HG03025 (cell line): ENCODE data around the gene SESTD1.
"Not testable (repeated sequence)": the region's sequence is repeated elsewhere in the genome, so short reads cannot be mapped to it uniquely, and the experiment has no call there.

Experiments used
- ATAC-seq: cut with Tn5 transposase; IDR thresholded peaks from one replicate; pipeline ENCODE4 v1.9.1; 2021; ENCODE audit warnings: mild to moderate bottlenecking, moderate library complexity; ENCODE audit not compliant: unreplicated experiment, low FRiP score

The SESTD1 gene

GRCh38 chr2:179129574-179130238 lies 134.9 kb downstream of the SESTD1 start:
- no peak for ATAC-seq

DNA sequence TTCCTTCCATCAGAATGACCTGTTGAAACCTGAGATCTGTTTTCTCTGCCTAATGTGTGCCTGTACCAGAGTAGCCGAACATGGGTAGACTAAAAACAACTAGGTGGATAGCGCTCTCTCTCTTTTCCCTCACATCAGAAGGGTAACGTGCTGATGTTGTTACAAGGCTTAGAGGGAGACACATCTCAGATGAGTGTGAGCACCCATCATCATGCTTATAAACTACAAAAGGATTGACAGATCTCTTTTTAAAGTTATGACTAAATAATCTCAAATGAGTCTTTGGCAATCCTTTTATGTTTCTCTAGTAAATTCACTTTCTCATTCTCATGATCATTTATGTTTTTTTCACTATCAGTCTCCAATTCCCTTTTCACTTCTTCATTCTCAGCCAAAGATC lies 139.2 kb downstream of the SESTD1 start:
- ATAC-seq: no peak

DNA sequence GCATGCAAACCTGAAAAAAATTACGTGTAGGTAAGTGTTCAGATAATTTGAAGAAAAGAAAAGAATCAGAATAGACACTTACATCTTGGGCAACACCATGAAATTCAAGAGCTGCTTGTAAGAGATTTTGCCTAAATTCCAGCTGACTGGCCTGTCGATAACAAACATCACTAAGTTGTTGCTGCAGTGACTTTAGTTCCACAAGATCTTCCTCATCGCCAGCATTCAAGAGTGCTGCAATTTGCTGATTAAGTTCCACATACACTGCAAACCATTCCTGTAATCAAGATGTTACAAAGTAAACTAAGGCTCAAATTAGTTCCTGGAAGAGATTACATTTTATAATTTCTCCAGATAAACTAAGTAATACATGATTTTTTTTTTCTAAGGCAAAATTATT lies 140.3 kb downstream of the SESTD1 start:
- ATAC-seq: no peak

DNA sequence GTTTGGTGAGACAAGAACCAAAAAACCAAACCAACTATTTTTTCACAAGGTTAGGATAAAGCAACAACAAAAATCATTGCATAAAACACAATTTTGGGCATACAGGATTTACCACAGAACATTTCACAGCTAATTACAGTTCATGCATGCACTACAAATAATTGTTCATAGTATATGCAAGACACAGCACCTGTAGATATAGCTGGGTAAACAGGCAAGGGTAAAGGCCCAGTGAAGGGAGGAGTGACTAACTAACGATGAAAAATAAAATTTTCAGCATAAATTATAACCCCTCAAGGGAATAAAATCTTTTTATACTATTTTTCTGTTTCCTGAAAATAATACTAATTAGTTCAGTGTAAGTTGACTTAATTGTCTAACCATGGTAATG lies 141.4 kb downstream of the SESTD1 start:
- no peak for ATAC-seq

GRCh38 chr2:179107737-179108136 lies 156.9 kb downstream of the SESTD1 start:
- no peak for ATAC-seq

- ATAC-seq: no peak
Measured at GRCh38 chr2:179106676-179107428, 157.8 kb downstream of the SESTD1 start.

DNA sequence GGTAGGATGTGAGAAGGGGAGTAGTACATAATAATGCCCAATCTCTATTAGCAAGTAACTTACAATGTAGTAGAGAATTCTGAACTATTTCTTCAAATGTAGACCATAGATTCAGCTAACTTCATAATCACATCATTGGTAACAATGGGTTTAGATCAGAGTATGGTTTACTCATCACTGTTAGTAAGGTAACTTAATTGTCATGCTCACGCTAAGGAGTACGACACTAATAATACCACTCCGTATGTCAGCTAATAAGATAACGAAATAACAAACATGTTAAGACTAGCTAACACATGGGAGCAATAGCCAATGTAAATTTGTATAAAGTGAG lies 158.3 kb downstream of the SESTD1 start:
- no peak for ATAC-seq

DNA sequence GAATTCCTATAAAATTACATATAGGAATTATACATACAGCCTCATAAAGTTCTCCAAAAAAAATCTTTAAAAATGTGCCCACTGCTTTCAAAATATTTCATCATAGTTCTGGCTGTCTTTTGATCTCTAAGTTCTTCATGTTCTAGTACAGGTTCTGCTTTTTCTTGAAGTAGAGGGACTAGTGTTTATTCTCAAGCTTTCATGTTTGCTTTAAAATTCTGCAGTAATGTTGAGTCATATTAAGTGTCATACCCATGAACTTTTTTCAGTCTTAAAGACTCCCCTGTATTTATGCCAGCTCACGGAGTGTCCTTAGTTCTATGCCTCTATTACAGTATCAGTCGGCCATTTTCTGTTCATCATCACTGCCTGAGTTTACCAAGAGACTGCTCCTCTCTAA lies 159.9 kb downstream of the SESTD1 start:
- no peak for ATAC-seq

DNA sequence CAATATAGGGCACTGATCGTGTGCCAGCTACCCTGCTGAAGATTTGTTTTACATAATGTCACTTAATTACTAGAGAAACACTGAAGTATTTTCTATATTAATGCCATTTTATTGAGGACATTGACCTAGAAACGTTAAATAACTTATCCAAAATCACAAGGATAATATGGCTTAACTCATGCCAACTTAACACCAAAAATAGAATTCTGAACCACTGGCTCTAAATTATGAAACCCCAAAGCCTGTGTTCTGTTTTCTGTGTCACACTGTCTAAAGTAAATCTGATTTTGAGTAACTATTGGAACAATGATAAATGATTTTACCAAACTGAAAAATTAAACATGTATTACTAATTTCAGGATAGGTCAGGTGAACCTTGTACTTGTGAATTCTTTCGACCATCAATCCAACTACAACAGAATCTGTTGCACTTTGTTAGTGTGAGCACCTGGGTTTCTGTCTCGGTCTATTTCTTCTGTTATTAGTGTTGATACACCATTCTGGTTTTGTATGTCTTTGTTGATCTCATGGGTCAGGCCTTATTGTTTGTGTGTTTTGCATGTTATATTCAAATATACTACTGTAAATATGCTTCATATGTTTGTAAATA lies 166.4 kb downstream of the SESTD1 start:
- ATAC-seq: peak; percentile 43

GRCh38 chr2:179097131-179097530 lies 167.5 kb downstream of the SESTD1 start:
- no peak for ATAC-seq

DNA sequence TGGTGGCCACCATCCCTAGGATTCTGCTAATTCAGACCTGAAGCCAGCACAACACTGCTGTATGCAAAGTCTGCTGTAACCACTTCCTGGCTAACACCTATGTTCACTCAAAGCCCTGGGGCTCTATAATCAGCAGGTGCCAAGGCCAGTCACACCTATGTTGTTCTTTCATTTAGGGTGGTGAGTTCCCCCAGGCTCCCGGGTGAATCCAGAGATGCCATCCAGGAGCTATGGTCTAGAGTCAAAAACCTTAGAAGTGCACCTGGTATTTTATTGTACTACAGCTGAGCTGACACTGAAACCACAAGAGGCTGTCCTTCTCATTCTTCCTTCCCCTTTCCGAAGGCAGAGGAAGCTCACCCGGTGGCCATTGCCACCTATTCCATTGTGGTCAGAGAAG lies 168.5 kb downstream of the SESTD1 start:
- ATAC-seq: peak; percentile 97

- not testable (repeated sequence) for ATAC-seq
Measured at GRCh38 chr2:179092912-179093311, 171.7 kb downstream of the SESTD1 start.

DNA sequence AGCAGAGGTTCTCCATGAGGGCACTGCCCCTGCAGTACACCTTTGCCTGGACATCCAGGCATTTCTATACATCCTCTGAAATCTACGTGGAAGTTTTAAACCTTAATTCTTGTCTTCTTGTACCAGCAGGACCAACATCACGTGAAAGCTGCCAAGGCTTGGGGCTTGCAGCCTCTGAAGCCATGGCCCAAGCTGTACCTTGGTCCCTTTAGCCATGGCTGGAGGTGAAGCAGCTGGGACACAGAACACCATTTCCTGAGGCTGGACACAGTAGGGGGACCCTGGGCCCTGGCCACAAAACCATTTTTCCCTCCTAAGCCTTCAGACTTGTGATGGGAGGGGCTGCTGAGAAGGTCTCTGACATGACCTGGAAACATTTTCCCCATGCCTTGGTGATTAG lies 181.9 kb downstream of the SESTD1 start:
- no peak for ATAC-seq

GRCh38 chr2:179081954-179082353 lies 182.7 kb downstream of the SESTD1 start:
- no peak for ATAC-seq

GRCh38 chr2:179072527-179072926 lies 192.1 kb downstream of the SESTD1 start:
- ATAC-seq: no peak

DNA sequence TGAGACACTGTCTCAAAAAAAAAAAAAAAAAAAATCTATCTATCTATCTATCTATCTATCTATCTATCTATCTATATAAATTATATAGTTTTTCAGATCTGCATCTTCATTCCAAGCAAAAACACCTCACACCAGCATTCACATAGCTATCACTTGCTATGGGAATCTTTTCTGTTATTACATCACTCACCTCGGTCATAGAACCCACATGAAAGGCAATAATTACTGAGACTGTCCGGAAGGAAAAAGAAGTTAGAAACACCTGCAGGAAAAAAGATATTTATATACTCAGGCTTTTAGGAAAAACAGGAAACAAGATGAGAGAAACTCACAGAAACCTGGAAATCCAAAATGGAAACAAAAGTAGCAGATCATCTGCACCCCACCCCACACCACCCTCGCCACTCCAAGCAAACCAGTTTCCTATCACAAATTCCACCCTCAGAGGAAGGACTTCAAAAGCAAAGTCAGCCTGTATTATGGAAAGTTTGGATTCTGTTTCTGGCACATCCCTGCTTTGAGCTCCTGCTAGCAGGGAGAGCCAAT lies 192.7 kb downstream of the SESTD1 start:
- ATAC-seq: no peak

DNA sequence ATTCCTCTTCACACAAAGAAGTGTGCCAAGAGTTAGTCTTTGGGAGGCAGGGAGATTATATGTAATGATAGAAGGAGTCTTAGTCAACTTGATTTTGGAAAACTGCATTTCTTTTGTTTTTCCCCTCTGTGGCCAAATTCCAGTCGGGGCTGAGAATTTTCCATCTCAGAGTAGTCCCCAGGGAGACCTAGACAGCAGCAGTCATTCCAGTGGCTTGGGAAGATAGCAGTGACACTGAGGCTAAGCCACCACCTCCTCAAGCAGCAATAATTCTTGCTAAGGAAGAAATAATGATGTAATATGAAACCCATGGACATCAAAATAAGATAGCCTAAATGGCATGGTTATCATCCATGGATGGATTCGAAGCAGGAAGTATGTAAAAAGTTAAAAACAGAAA lies 193.7 kb downstream of the SESTD1 start:
- ATAC-seq: no peak

DNA sequence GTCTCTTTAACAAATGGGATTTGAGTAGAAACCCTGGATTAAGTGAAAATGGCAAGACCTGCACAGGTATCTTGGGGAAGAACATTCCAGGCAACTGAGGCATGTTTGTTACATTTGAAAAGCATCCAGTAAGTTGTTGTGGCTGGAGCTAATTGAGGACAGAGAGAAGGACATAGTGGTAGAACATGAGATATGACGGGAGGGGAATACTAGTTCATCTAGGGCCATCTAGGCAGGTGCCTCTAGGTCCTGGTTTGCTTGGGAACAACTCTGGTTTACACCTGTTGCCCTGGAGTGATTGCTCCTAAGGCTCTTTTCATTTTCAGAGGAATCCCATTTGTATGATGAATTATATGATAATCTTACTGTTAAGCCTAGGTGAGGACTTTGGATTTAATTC lies 194.9 kb downstream of the SESTD1 start:
- no peak for ATAC-seq

- no peak for ATAC-seq
Measured at GRCh38 chr2:179068991-179069643, 195.5 kb downstream of the SESTD1 start.

DNA sequence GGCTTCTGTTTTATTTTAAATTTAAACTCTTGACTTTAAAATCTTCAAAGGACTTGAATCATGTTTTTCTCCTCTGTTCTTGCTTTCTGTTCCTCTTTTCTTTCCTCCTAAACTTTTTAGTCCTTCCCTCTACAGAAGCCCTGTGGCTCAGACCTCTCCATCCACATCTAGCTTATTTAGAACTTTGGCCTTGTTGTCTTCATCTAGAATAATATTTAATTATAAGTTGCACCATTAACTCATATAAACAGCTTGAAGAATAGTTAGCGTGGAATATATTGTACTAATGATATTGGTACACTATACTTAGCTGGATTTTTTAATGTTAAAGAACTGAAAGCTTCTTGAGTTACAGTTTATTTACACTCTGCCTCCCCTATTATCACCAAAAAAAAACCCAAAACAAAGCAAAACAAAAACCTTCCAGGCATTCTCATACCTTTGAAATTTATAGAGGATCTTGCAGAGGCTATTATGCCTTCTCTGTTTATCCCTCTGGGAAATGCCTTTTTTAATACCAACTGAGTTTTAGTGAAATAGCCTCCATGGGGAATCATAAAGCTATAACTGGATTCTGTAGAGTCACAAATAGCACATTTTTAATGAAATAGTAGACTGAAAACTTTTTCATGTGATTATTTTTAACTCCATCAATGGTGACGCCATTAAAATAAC lies 205.5 kb downstream of the SESTD1 start:
- peak; percentile 71 for ATAC-seq

DNA sequence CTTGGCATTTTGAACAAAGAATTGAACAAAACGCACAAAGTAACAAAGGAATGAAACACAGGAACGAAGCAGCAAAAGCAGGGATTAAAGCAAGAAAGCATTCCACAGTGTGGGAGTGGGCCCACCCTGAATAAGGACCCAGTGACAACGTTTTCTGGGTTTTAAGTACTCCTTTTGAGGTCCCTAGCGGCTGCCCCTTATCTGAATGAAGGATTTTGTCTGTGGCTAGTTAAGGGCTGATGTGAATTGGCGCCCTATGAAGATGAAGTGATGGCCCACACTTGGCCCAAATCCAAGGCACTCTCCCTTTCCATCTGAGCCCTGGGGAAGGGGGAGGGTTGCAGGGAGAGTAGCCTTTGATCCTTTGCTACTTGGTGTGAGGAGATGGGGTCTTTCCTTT lies 206.9 kb downstream of the SESTD1 start:
- ATAC-seq: no peak
